Activated T-cell treated with anti-CD3 and anti-CD28 coated beads for 24 hours (primary cell): Measurements from ENCODE around the gene CALB2.

Experiments
- DNase-seq: peaks from one replicate; pipeline ENCODE4 v3.0.0-alpha.2; 2020; ENCODE audit warnings: low read depth

The CALB2 gene

DNA sequence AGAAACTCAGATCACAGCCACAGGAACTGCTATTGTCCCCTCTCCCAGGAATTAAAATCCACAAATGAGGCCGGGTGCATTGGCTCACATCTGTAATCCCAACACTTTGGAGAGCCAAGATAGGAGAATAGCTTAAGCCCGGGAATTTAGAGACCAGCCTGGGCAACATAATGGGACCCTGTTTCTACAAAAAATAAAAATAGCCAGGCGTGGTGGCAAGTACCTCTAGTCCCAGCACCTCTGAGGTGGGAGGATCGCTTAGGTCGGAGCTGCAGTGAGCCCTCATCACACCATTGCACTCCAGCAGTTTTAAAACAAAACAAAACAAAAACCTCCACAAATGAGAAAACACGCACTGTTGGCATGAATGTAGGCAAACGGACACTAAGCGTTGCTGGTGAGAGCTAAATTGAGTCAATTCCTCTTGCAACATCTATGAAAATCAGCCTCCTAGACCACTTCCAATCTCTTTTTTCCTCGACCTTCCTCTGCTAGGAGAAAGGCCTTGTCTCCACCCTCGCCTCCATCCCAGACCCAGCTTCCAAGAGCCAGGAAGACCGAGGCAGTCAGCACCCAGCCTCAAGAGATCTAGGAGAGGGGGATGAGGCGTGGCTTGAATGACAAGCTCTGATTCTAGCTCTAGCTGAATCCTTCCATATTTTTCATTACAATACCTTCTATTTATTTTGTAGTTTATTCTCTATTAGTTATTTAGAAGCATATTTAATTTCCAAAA lies 68.5 kb downstream of the CALB2 start:
- no peak for DNase-seq

DNA sequence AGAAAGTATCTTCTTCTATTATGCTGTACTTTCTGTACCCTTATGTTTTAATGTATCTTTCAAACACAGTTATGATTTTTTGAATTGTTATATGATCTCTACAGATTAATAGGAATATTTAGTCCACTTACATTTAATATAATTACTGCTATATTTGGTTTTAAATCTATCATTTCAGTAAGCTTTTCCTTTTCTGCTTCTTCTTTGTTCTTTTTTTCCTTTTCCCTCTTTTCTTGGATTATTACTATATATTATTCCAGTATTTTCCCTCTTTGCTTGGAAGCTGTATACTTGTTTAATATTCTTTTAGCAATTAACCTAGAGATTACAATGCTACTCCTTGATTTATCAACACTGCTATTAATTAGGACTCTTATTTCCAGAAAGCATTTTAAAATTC lies 69.9 kb downstream of the CALB2 start:
- DNase-seq, result no peak

DNA sequence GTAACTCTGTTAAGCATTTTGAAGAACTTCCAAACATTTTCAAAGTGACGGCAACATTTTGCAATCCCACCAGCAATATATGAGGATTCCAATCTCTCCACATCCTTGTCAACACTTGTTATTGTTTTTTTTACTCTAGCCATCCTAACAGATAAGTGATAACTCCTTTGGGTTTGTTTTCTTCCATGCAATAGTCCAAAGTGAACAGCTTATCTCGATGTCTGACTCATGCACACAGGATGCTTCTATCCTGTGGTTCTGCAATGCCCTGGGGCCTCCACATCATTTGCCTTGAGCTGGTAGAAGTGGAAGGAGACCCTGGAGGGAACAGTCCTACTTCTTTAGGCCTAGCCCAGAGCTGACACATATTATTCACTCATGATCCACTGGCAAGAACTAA lies 70.4 kb downstream of the CALB2 start:
- DNase-seq, result no peak

DNA sequence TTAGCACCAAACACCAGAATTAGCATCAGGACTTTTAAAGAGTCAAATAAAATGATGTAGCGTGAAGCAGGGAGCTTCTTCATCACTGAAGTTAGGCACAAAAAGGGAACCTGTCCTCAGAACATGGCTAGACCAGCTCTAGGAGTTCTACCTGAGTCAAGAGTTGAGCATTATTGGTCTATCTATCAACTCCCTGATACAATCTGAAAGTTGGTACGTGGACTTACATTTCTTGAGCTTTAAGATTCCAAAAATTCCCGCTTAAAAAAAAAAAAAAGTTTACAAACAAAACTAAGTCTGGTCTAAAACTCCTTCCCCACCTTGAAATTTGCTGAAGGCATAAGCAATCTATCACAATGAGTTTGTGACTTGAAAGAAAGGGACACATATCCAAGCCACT lies 71.1 kb downstream of the CALB2 start:
- no peak for DNase-seq

DNA sequence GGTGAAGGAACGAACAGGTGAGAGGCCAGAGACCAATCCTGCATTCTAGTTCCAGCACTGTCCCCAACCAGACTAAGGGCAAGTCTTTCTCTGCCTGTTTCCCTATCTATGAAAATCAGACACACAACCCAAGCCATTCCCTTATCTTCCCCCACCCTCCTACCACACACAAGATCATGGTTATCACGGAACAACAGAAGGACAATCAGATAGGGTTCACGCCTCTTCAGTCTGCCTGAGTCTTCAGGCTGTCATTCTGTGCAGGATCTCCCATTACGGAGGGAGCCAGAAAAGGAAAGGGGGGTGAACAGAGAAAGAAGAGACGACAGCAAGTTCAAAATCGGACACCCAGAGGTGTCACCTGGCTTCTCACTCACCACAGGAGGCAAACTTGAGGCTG lies 72.2 kb downstream of the CALB2 start:
- no peak for DNase-seq

DNA sequence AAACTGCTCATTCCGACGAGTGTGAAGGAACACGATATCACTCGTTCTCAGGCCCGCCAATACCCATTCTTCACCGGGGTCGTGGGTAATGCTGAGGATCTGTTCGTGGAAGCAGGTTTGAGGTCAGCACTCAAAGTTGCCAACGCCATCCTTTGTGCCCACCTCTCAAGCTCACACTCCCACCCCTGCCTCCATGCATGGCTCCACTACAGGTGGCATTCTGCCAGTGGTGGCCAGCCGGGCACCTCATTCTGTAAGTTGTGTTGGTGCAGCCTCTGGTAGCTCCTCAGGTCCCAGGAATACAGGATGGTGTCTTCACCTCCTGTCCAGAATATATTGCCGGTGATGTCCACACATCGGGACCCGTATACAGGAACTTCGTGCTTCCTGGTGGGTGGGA lies 72.7 kb downstream of the CALB2 start:
- DNase-seq, result no peak

DNA sequence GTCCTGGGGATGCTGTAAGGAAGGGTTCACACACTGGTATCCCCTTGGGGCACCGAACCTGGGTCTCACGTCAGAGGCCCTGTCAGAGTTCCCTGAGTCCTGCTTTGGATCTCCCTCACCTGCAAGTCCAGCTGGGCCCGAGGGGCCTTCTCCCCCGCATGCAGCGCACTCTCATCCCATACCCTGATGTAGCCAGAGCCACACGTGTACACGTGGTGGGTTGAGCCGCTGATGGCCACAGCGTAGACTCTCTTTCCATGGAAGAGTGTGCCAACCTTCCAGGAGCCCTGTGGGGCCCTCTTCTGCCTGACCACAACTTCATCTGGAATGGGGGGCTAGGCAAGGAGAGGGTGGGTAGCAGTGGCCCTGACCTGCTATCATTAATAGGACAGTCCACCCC lies 73.5 kb downstream of the CALB2 start:
- DNase-seq, result no peak

DNA sequence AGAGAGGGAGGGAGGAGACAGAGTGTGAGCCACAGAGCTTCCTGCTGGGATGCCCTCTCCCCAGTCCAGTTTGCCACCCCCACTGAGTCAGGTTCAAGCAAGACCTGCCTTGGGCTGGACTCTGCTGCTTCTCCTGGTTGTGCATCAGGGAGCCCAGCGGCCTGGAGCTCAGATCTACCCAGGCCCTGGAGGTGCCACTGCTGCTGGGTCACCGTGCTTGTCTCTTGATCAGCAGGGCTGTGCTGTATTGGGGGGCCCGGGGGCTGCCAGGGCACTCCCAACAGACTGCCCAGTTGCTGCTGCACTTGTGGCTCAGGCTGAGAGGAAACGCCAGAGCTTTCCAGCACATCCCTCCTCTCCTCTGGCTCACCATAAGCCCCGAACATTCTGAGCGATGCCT lies 74.4 kb downstream of the CALB2 start:
- DNase-seq, result no peak

DNA sequence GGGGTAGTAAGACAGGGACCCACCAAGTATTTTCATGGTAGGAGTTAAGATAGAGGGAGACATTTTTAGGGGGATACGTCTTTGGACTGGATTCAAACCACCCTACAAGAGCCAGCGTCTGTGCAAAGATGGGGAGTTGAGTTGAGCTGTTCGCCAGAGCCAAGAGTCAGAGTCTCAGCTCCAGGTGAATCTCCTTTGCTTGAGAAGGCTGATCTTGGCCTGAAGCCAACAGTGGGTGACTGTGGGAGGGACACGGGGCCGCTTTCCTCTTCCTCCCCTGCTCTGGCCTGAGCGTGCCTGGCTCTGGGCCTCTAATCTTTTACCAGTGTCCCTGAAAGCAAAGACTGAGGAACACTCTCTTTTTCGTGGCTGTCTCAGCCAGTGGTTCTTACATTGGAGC lies 78.0 kb downstream of the CALB2 start:
- DNase-seq, result no peak

DNA sequence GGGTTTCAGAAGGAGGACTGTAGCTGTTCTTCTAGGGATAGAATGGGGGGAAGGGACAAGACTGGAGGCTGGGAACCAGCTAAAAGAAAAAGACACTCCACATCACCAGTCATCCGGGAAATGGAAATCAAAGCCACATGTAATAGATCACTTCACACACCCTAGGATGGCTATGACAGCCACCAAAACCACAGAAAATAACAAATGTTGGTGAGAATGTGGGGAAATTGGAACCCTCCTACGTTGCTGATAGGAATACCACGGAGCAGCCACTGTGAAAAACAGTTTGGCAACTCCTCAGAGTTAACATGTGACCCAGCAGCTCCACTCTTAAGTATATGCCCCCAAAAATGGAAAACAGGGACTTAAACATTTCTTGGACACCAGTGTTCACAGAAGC lies 81.0 kb downstream of the CALB2 start:
- DNase-seq, result no peak
